PC-3 (cell line): Measurements from ENCODE around the gene CAMSAP1. TPM values are rescaled to one million over a fixed set of nuclear protein-coding genes. Genes with fewer than 3 reads are reported as not detected.

Experiments
- ATAC-seq: fragments of 200-7000 bp; cut with Tn5 transposase; 2 replicates; pipeline ENCODE4 v1.9.1; 2020; ENCODE audit warnings: mild to moderate bottlenecking, moderate library complexity
- BruUV-seq: library from RNA; stranded (reverse); fragments of 400-500 nt; replicated peaks from 2 replicates; lab custom pipeline; 2021; lab: Mats Ljungman, UMichigan
- CTCF ChIA-PET: fragments of 300-600 bp; sonication (Branson Sonifier 250); formaldehyde crosslinking; loops from one replicate; lab custom pipeline; 2022; ENCODE audit warnings: antibody characterized with exemption; lab: Charles Lee
- POLR2A ChIA-PET: fragments of 300-600 bp; sonication (Branson Sonifier 250); formaldehyde crosslinking; loops from one replicate; lab custom pipeline; 2022; ENCODE audit warnings: antibody characterized with exemption; ENCODE audit not compliant: unreplicated experiment; lab: Charles Lee
- DNase-seq: peaks from one replicate; pipeline ENCODE4 v3.0.0-alpha.2; 2015
- H2AFZ ChIP-seq: fragments of 300-600 bp; sonication (generic); 2 replicates; pipeline ENCODE4 v1.6.0; 2016; ENCODE audit warnings: antibody characterized with exemption, low read length
- H3F3A ChIP-seq: fragments of 300-600 bp; sonication (generic); one replicate; pipeline ENCODE4 v1.6.0; 2017; ENCODE audit warnings: antibody characterized with exemption, low read length, control low read depth, mild to moderate bottlenecking; ENCODE audit not compliant: unreplicated experiment
- H3K27ac ChIP-seq: fragments of 300-600 bp; sonication (generic); 2 replicates; pipeline ENCODE4 v1.5.1; 2016; ENCODE audit warnings: mild to moderate bottlenecking, low read length
- H3K27me3 ChIP-seq: fragments of 300-600 bp; sonication (generic); 2 replicates; pipeline ENCODE4 v1.6.1; 2016; ENCODE audit warnings: low read length, mixed read lengths
- H3K36me3 ChIP-seq: fragments of 300-600 bp; sonication (generic); 2 replicates; pipeline ENCODE4 v1.6.1; 2016; ENCODE audit warnings: low read depth, mixed run types, low read length, mixed read lengths
- H3K4me1 ChIP-seq: fragments of 300-600 bp; sonication (generic); 2 replicates; pipeline ENCODE4 v1.5.1; 2016; ENCODE audit warnings: low read length; ENCODE audit not compliant: insufficient read depth
- H3K4me2 ChIP-seq: fragments of 300-600 bp; sonication (generic); 2 replicates; pipeline ENCODE4 v1.6.0; 2016; ENCODE audit warnings: low read length
- H3K4me3 ChIP-seq: fragments of 300-600 bp; sonication (generic); 2 replicates; pipeline ENCODE4 v1.5.1; 2016; ENCODE audit warnings: mild to moderate bottlenecking, low read length, mixed read lengths
- H3K79me2 ChIP-seq: fragments of 300-600 bp; sonication (generic); 2 replicates; pipeline ENCODE4 v1.6.1; 2017; ENCODE audit warnings: low read length, mixed read lengths
- H3K9ac ChIP-seq: fragments of 300-600 bp; sonication (generic); 2 replicates; pipeline ENCODE4 v1.6.0; 2016; ENCODE audit warnings: mild to moderate bottlenecking, low read length
- H3K9me2 ChIP-seq: fragments of 300-600 bp; sonication (generic); replicated peaks from 2 replicates; pipeline ENCODE4 v1.6.1; 2016; ENCODE audit warnings: mixed run types, low read length, mixed read lengths
- H3K9me3 ChIP-seq: fragments of 300-600 bp; sonication (generic); 2 replicates; pipeline ENCODE4 v1.6.1; 2016; ENCODE audit warnings: low read length, mixed read lengths
- H4K20me1 ChIP-seq: fragments of 300-600 bp; sonication (generic); 2 replicates; pipeline ENCODE4 v1.6.1; 2016; ENCODE audit warnings: low read length, mixed read lengths
- CTCF ChIP-seq: fragments of 300-600 bp; sonication (generic); conservative IDR thresholded peaks from 2 replicates; pipeline ENCODE4 v1.5.1; 2017; ENCODE audit warnings: antibody characterized with exemption, low read depth, mild to moderate bottlenecking, low read length
- EZH2 ChIP-seq: fragments of 300-600 bp; sonication (generic); IDR thresholded peaks from one replicate; pipeline ENCODE4 v1.6.1; 2017; ENCODE audit warnings: antibody characterized with exemption, mild to moderate bottlenecking, low read length; ENCODE audit not compliant: unreplicated experiment
- EZH2phosphoT487 ChIP-seq: fragments of 300-600 bp; sonication (generic); IDR thresholded peaks from 2 replicates; pipeline ENCODE4 v1.6.1; 2018; ENCODE audit warnings: mild to moderate bottlenecking, antibody characterized with exemption, low read length, borderline replicate concordance
- intact Hi-C: fragments of 100-400 bp; cut with micrococcal nuclease; formaldehyde crosslinking; loops from 2 replicates; pipeline ENCODE4 v1.9.0; 2023
- total RNA-seq: library from RNA; depleted of rRNA; stranded (reverse); fragments of >200 nt; gene quantifications from 2 replicates; pipeline ENCODE4 v1.2.3, GENCODE V29; 2014

Gene CAMSAP1
- total RNA-seq, 1 experiment from 2014 or later = 16.4 TPM

GRCh38 chr9:135780086-135780485, 127.3 kb downstream of the CAMSAP1 start:
- ChIA-PET POLR2A (no interaction called here), CTCF (no interaction called here)
- Histone ChIP-seq H3K27ac (no peak overlapping the region), H3K9me3 (no peaks in the 10 kb centered on the region), H3K79me2 (no peaks in the 10 kb centered on the region), H3K4me3 (no peak overlapping the region), H3K36me3 (no peaks in the 10 kb centered on the region), H2AFZ (no peak overlapping the region), H3F3A (no peaks in the 10 kb centered on the region), H3K27me3 (0 out of 2 replicates have a peak, but pooled peaks cover 3% of the 10 kb centered on the region), H3K4me2 (no peak overlapping the region), H3K9ac (no peak overlapping the region), H3K9me2 (no peaks in the 10 kb centered on the region), H3K4me1 (no peaks in the 10 kb centered on the region), H4K20me1 (no peaks in the 10 kb centered on the region)
- ATAC-seq (no peak), DNase-seq (no peak)
- intact Hi-C loops = no loop called here
- no TSS peak for BruUV-seq
- no peak for TF ChIP-seq EZH2phosphoT487
- no peak for TF ChIP-seq EZH2
- TF ChIP-seq CTCF = no peak

GRCh38 chr9:135779571-135779970, 127.8 kb downstream of the CAMSAP1 start:
- no TSS peak for BruUV-seq
- Histone ChIP-seq H3K36me3 (no peaks in the 10 kb centered on the region), H3K4me1 (no peaks in the 10 kb centered on the region), H3K27ac (no peak overlapping the region), H3K4me3 (no peak overlapping the region), H2AFZ (no peak overlapping the region), H3K79me2 (no peaks in the 10 kb centered on the region), H4K20me1 (no peaks in the 10 kb centered on the region), H3K9me2 (no peaks in the 10 kb centered on the region), H3F3A (no peaks in the 10 kb centered on the region), H3K9me3 (no peaks in the 10 kb centered on the region), H3K4me2 (no peak overlapping the region), H3K9ac (no peak overlapping the region), H3K27me3 (0 out of 2 replicates have a peak, but pooled peaks cover 3% of the 10 kb centered on the region)
- ChIA-PET POLR2A (no interaction called here), CTCF (no interaction called here)
- no peak for ATAC-seq
- TF ChIP-seq EZH2 (no peak), EZH2phosphoT487 (no peak), CTCF (no peak)
- intact Hi-C loops = no loop called here
- DNase-seq = no peak

GRCh38 chr9:135778421-135778820, 128.9 kb downstream of the CAMSAP1 start:
- Histone ChIP-seq H3K4me1 (no peaks in the 10 kb centered on the region), H3K36me3 (no peaks in the 10 kb centered on the region), H4K20me1 (no peaks in the 10 kb centered on the region), H3K9me3 (no peaks in the 10 kb centered on the region), H2AFZ (no peak overlapping the region), H3K4me2 (no peak overlapping the region), H3K27me3 (0 out of 2 replicates have a peak, but pooled peaks cover 3% of the 10 kb centered on the region), H3K9me2 (no peaks in the 10 kb centered on the region), H3K79me2 (no peaks in the 10 kb centered on the region), H3K27ac (no peak overlapping the region), H3K9ac (no peak overlapping the region), H3K4me3 (no peak overlapping the region), H3F3A (no peaks in the 10 kb centered on the region)
- CTCF ChIA-PET = no interaction called here
- TF ChIP-seq EZH2 = no peak
- no peak for TF ChIP-seq EZH2phosphoT487
- no peak for TF ChIP-seq CTCF
- intact Hi-C loops = no loop called here
- ATAC-seq (no peak), DNase-seq (no peak)
- BruUV-seq = no TSS peak
- POLR2A ChIA-PET = no interaction called here
